ENCODE data around the gene LPP.

DNA sequence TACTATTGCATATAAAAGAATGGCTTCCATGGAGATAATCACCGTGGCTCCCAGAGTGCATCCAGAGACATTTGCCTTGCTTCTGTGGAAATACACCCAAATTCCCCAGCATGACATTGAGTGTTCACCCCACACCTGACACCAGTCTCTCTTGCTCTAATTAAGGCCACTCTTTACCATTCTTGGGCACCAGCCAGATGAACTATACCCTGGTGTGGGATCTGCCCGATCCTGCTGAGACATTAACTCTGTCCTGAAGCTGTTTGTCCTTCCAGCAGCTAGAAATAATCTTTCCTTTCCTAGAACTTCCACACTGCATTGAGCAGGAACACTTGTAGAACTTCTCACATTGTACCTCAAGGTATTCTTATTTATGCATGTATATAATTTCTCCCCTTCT lies 105.2 kb downstream of the LPP start:
- no peak for TF ChIP-seq POLR2AphosphoS5 (IDR thresholded peaks at IDR 0.05; ENCODE audit: borderline replicate concordance, low read depth, low read length)
- no peak for TF ChIP-seq EZH2 (IDR thresholded peaks at IDR 0.05)
- TF ChIP-seq FOXP2 (optimal IDR thresholded peaks at IDR 0.05; ENCODE audit: control extremely low read depth, extremely low read length, insufficient read depth): no peak

All from SK-N-MC (cell line).